Measurements from ENCODE around the gene CTLA4.

Gene CTLA4

GRCh38 chr2:203855274-203855673 lies 12.3 kb upstream of the CTLA4 start:
- no peaks in the 10 kb centered on the region for H3K4me1 ChIP-seq (ENCODE audit: control insufficient read depth in 2 of 2, insufficient read depth in 2 of 2, low read length in 2 of 2)
- no peaks in the 10 kb centered on the region for H3K27me3 ChIP-seq (ENCODE audit: control insufficient read depth in 2 of 2, insufficient read depth in 2 of 2, low read length in 2 of 2)
- H3K36me3 ChIP-seq (ENCODE audit: control insufficient read depth in 2 of 2, insufficient read depth in 2 of 2, low read length in 2 of 2), result no peaks in the 10 kb centered on the region
- H3K9me3 ChIP-seq (ENCODE audit: control insufficient read depth in 2 of 2, low read length in 2 of 2), result no peaks in the 10 kb centered on the region
- H3K9ac ChIP-seq (ENCODE audit: low read depth in 1 of 2, low read length in 2 of 2), result no peak overlapping the region
- H3K4me3 ChIP-seq (ENCODE audit: low read length in 2 of 2), result no peak overlapping the region
- H3K27ac ChIP-seq (ENCODE audit: low read depth in 2 of 2, low read length in 2 of 2), result no peak overlapping the region

- no peaks in the 10 kb centered on the region for H3K27me3 ChIP-seq (ENCODE audit: control insufficient read depth in 2 of 2, insufficient read depth in 2 of 2, low read length in 2 of 2)
- H3K9me3 ChIP-seq (ENCODE audit: control insufficient read depth in 2 of 2, low read length in 2 of 2), result no peaks in the 10 kb centered on the region
- no peak overlapping the region for H3K9ac ChIP-seq (ENCODE audit: low read depth in 1 of 2, low read length in 2 of 2)
- H3K4me1 ChIP-seq (ENCODE audit: control insufficient read depth in 2 of 2, insufficient read depth in 2 of 2, low read length in 2 of 2), result no peaks in the 10 kb centered on the region
- H3K27ac ChIP-seq (ENCODE audit: low read depth in 2 of 2, low read length in 2 of 2), result no peak overlapping the region
- no peak overlapping the region for H3K4me3 ChIP-seq (ENCODE audit: low read length in 2 of 2)
- H3K36me3 ChIP-seq (ENCODE audit: control insufficient read depth in 2 of 2, insufficient read depth in 2 of 2, low read length in 2 of 2), result no peaks in the 10 kb centered on the region
These were observed 9.9 kb upstream of the CTLA4 start for GRCh38 chr2:203857656-203858055.

- Histone ChIP-seq H3K27me3 (ENCODE audit: control insufficient read depth in 2 of 2, insufficient read depth in 2 of 2, low read length in 2 of 2) (no peaks in the 10 kb centered on the region), H3K4me3 (ENCODE audit: low read length in 2 of 2) (no peak overlapping the region), H3K9me3 (ENCODE audit: control insufficient read depth in 2 of 2, low read length in 2 of 2) (no peaks in the 10 kb centered on the region), H3K4me1 (ENCODE audit: control insufficient read depth in 2 of 2, insufficient read depth in 2 of 2, low read length in 2 of 2) (no peaks in the 10 kb centered on the region), H3K36me3 (ENCODE audit: control insufficient read depth in 2 of 2, insufficient read depth in 2 of 2, low read length in 2 of 2) (no peaks in the 10 kb centered on the region), H3K9ac (ENCODE audit: low read depth in 1 of 2, low read length in 2 of 2) (no peak overlapping the region), H3K27ac (ENCODE audit: low read depth in 2 of 2, low read length in 2 of 2) (no peak overlapping the region)
These were observed 9.4 kb upstream of the CTLA4 start for GRCh38 chr2:203858176-203858575.

- no peaks in the 10 kb centered on the region for H3K36me3 ChIP-seq (ENCODE audit: control insufficient read depth in 2 of 2, insufficient read depth in 2 of 2, low read length in 2 of 2)
- no peak overlapping the region for H3K27ac ChIP-seq (ENCODE audit: low read depth in 2 of 2, low read length in 2 of 2)
- H3K4me3 ChIP-seq (ENCODE audit: low read length in 2 of 2), result no peak overlapping the region
- H3K9ac ChIP-seq (ENCODE audit: low read depth in 1 of 2, low read length in 2 of 2), result no peak overlapping the region
- no peaks in the 10 kb centered on the region for H3K9me3 ChIP-seq (ENCODE audit: control insufficient read depth in 2 of 2, low read length in 2 of 2)
- no peaks in the 10 kb centered on the region for H3K4me1 ChIP-seq (ENCODE audit: control insufficient read depth in 2 of 2, insufficient read depth in 2 of 2, low read length in 2 of 2)
- H3K27me3 ChIP-seq (ENCODE audit: control insufficient read depth in 2 of 2, insufficient read depth in 2 of 2, low read length in 2 of 2), result no peaks in the 10 kb centered on the region
These were observed 8.4 kb upstream of the CTLA4 start for GRCh38 chr2:203859030-203859789.

GRCh38 chr2:203861197-203861596 lies 6.4 kb upstream of the CTLA4 start:
- H3K27me3 ChIP-seq (ENCODE audit: control insufficient read depth in 2 of 2, insufficient read depth in 2 of 2, low read length in 2 of 2), result no peaks in the 10 kb centered on the region
- H3K4me1 ChIP-seq (ENCODE audit: control insufficient read depth in 2 of 2, insufficient read depth in 2 of 2, low read length in 2 of 2), result no peaks in the 10 kb centered on the region
- H3K36me3 ChIP-seq (ENCODE audit: control insufficient read depth in 2 of 2, insufficient read depth in 2 of 2, low read length in 2 of 2), result no peaks in the 10 kb centered on the region
- no peak overlapping the region for H3K4me3 ChIP-seq (ENCODE audit: low read length in 2 of 2)
- H3K27ac ChIP-seq (ENCODE audit: low read depth in 2 of 2, low read length in 2 of 2), result no peak overlapping the region
- H3K9ac ChIP-seq (ENCODE audit: low read depth in 1 of 2, low read length in 2 of 2), result no peak overlapping the region
- no peaks in the 10 kb centered on the region for H3K9me3 ChIP-seq (ENCODE audit: control insufficient read depth in 2 of 2, low read length in 2 of 2)

GRCh38 chr2:203861607-203862006 lies 6.0 kb upstream of the CTLA4 start:
- H3K27me3 ChIP-seq (ENCODE audit: control insufficient read depth in 2 of 2, insufficient read depth in 2 of 2, low read length in 2 of 2), result no peaks in the 10 kb centered on the region
- no peaks in the 10 kb centered on the region for H3K36me3 ChIP-seq (ENCODE audit: control insufficient read depth in 2 of 2, insufficient read depth in 2 of 2, low read length in 2 of 2)
- H3K9ac ChIP-seq (ENCODE audit: low read depth in 1 of 2, low read length in 2 of 2), result no peak overlapping the region
- H3K9me3 ChIP-seq (ENCODE audit: control insufficient read depth in 2 of 2, low read length in 2 of 2), result no peaks in the 10 kb centered on the region
- H3K4me1 ChIP-seq (ENCODE audit: control insufficient read depth in 2 of 2, insufficient read depth in 2 of 2, low read length in 2 of 2), result no peaks in the 10 kb centered on the region
- no peak overlapping the region for H3K27ac ChIP-seq (ENCODE audit: low read depth in 2 of 2, low read length in 2 of 2)
- H3K4me3 ChIP-seq (ENCODE audit: low read length in 2 of 2), result no peak overlapping the region

GRCh38 chr2:203869223-203870042 lies 1.9 kb downstream of the CTLA4 start:
- H3K9me3 ChIP-seq (ENCODE audit: control insufficient read depth in 2 of 2, low read length in 2 of 2), result no peaks in the 10 kb centered on the region
- no peaks in the 10 kb centered on the region for H3K4me1 ChIP-seq (ENCODE audit: control insufficient read depth in 2 of 2, insufficient read depth in 2 of 2, low read length in 2 of 2)
- H3K27ac ChIP-seq (ENCODE audit: low read depth in 2 of 2, low read length in 2 of 2), result no peak overlapping the region
- H3K27me3 ChIP-seq (ENCODE audit: control insufficient read depth in 2 of 2, insufficient read depth in 2 of 2, low read length in 2 of 2), result no peaks in the 10 kb centered on the region
- H3K9ac ChIP-seq (ENCODE audit: low read depth in 1 of 2, low read length in 2 of 2), result no peak overlapping the region
- H3K4me3 ChIP-seq (ENCODE audit: low read length in 2 of 2), result peak overlapping the region in 1 of 2 donors; percentile 8
- no peaks in the 10 kb centered on the region for H3K36me3 ChIP-seq (ENCODE audit: control insufficient read depth in 2 of 2, insufficient read depth in 2 of 2, low read length in 2 of 2)

GRCh38 chr2:203870481-203870880 lies 2.9 kb downstream of the CTLA4 start:
- Histone ChIP-seq H3K27me3 (ENCODE audit: control insufficient read depth in 2 of 2, insufficient read depth in 2 of 2, low read length in 2 of 2) (no peaks in the 10 kb centered on the region), H3K9ac (ENCODE audit: low read depth in 1 of 2, low read length in 2 of 2) (no peak overlapping the region), H3K4me1 (ENCODE audit: control insufficient read depth in 2 of 2, insufficient read depth in 2 of 2, low read length in 2 of 2) (no peaks in the 10 kb centered on the region), H3K9me3 (ENCODE audit: control insufficient read depth in 2 of 2, low read length in 2 of 2) (no peaks in the 10 kb centered on the region), H3K4me3 (ENCODE audit: low read length in 2 of 2) (no peak overlapping the region), H3K36me3 (ENCODE audit: control insufficient read depth in 2 of 2, insufficient read depth in 2 of 2, low read length in 2 of 2) (no peaks in the 10 kb centered on the region), H3K27ac (ENCODE audit: low read depth in 2 of 2, low read length in 2 of 2) (peak overlapping the region; percentile 37 to 44)

GRCh38 chr2:203870941-203871340 lies 3.4 kb downstream of the CTLA4 start:
- Histone ChIP-seq H3K9me3 (ENCODE audit: control insufficient read depth in 2 of 2, low read length in 2 of 2) (no peaks in the 10 kb centered on the region), H3K9ac (ENCODE audit: low read depth in 1 of 2, low read length in 2 of 2) (no peak overlapping the region), H3K36me3 (ENCODE audit: control insufficient read depth in 2 of 2, insufficient read depth in 2 of 2, low read length in 2 of 2) (no peaks in the 10 kb centered on the region), H3K27me3 (ENCODE audit: control insufficient read depth in 2 of 2, insufficient read depth in 2 of 2, low read length in 2 of 2) (no peaks in the 10 kb centered on the region), H3K27ac (ENCODE audit: low read depth in 2 of 2, low read length in 2 of 2) (peak overlapping the region; percentile 37 to 44), H3K4me3 (ENCODE audit: low read length in 2 of 2) (no peak overlapping the region), H3K4me1 (ENCODE audit: control insufficient read depth in 2 of 2, insufficient read depth in 2 of 2, low read length in 2 of 2) (no peaks in the 10 kb centered on the region)

- H3K27me3 ChIP-seq (ENCODE audit: control insufficient read depth in 2 of 2, insufficient read depth in 2 of 2, low read length in 2 of 2), result no peaks in the 10 kb centered on the region
- H3K27ac ChIP-seq (ENCODE audit: low read depth in 2 of 2, low read length in 2 of 2), result peak overlapping the region; percentile 19 to 35
- H3K4me1 ChIP-seq (ENCODE audit: control insufficient read depth in 2 of 2, insufficient read depth in 2 of 2, low read length in 2 of 2), result no peaks in the 10 kb centered on the region
- no peaks in the 10 kb centered on the region for H3K9me3 ChIP-seq (ENCODE audit: control insufficient read depth in 2 of 2, low read length in 2 of 2)
- H3K36me3 ChIP-seq (ENCODE audit: control insufficient read depth in 2 of 2, insufficient read depth in 2 of 2, low read length in 2 of 2), result no peaks in the 10 kb centered on the region
- no peak overlapping the region for H3K4me3 ChIP-seq (ENCODE audit: low read length in 2 of 2)
- no peak overlapping the region for H3K9ac ChIP-seq (ENCODE audit: low read depth in 1 of 2, low read length in 2 of 2)
These were observed 3.9 kb downstream of the CTLA4 start for GRCh38 chr2:203871371-203871983.

All from mucosa of rectum (tissue), 2 donors.